Ovary (tissue), 9 donors: ENCODE measurements around the gene RORB. TPM values are rescaled to one million over a fixed set of nuclear protein-coding genes. Genes with fewer than 3 reads are reported as not detected.

Experiments
- DNase-seq, 5 donors: peaks; one replicate each; pipeline ENCODE4 v3.0.0-alpha.2; 2019 to 2020
- H3K27ac ChIP-seq, 2 donors: fragments of 200-600 bp; one replicate each; pipeline versions ENCODE4 v1.5.1 to v1.8.0; 2019 to 2022
- H3K27me3 ChIP-seq: fragments of 200-600 bp; one replicate; pipeline ENCODE4 v1.8.0; 2022
- H3K36me3 ChIP-seq: fragments of 200-600 bp; sonication (generic); one replicate; pipeline ENCODE4 v1.5.1; 2019
- H3K4me1 ChIP-seq: one replicate; pipeline ENCODE4 v1.8.1; 2013; ENCODE audit warnings: mild to moderate bottlenecking, moderate library complexity; ENCODE audit not compliant: insufficient read depth
- H3K4me3 ChIP-seq: fragments of 200-600 bp; sonication (generic); one replicate; pipeline ENCODE4 v1.5.1; 2017
- H3K9me3 ChIP-seq, 2 donors: fragments of 200-600 bp in 1 of 2; sonication (generic) in 1 of 2; one replicate each; pipeline versions ENCODE4 v1.5.1 to v1.8.1; 2013 to 2019; ENCODE audit warnings: mild to moderate bottlenecking in 1 of 2, moderate library complexity in 1 of 2
- EP300 ChIP-seq: sonication (generic); formaldehyde crosslinking; IDR thresholded peaks from one replicate; pipeline ENCODE4 v1.6.1; 2017; ENCODE audit warnings: antibody characterized with exemption
- POLR2A ChIP-seq: fragments of 450-650 bp; IDR thresholded peaks from one replicate; pipeline ENCODE4 v1.6.1; 2017; ENCODE audit warnings: antibody characterized with exemption, mild to moderate bottlenecking, moderate library complexity
- WGBS, 3 donors: extraction: QIAGEN DNeasy Blood & Tissue Kit in 1 of 3; methylation state at CpG; one replicate each; pipeline versions ENCODE4 v1.1.5 to v1.1.7; 2013 to 2017; 5-methylcytosine and 5-hydroxymethylcytosine counted together
- intact Hi-C, 4 donors: fragments of 100-400 bp; cut with DNase I; formaldehyde crosslinking; loops; one replicate each; pipeline versions ENCODE4 v1.11.0 to v1.15.1; 2022 to 2023
- polyA plus RNA-seq, 2 donors: library from polyadenylated mRNA; stranded (reverse); fragments of 200-250 nt in 1 of 2; fragments of 350-450 nt in 1 of 2; fragmentation: Illumina TruSeq in 1 of 2; extraction: RNeasy Lipid Tissue Mini Kit (QIAGEN cat#74804) in 1 of 2; gene quantifications; one replicate each; pipeline ENCODE4 v1.2.3, GENCODE V29; 2013 to 2014
- total RNA-seq, 7 donors: library from RNA; depleted of rRNA in 2 of 7; stranded (reverse); fragments of >200 nt in 2 of 7; fragmentation: NEBNext Ultra II Directional in 3 of 7; extraction: Animal tissue kit (Norgen Biotek cat#: 25700) in 3 of 7; gene quantifications; one replicate each; pipeline versions ENCODE4 v1.1.0 to v1.2.4, GENCODE V29; 2016 to 2023
- TF ChIP-seq, protein P1 (sequence below), 3 donors: fragments of 450-650 bp in 2 of 3; fragments of 200-600 bp in 1 of 3; IDR thresholded peaks; one replicate each; pipeline versions ENCODE4 v1.5.1 to v1.8.0; 2016 to 2022; ENCODE audit warnings: antibody characterized with exemption in 3 of 3, mild to moderate bottlenecking in 1 of 3
- donor health status: DM: no; HTN: no; CAD: no; lungs with moderate emphysema.
- donor health status: DM: no; HTN: no; CAD: no.
- donor health status: Bipolar disorder and iron deficiency.
- donor health status: DM: yes; HTN: yes; CAD: no.
- donor health status: DM: no; HTN: no; CAD: no.
- donor health status: DM: yes; HTN: yes; CAD: no.

RORB gene
- total and polyA plus RNA-seq, 9 donors, result 0.08 to 1.0 (median 0.53) TPM

DNA sequence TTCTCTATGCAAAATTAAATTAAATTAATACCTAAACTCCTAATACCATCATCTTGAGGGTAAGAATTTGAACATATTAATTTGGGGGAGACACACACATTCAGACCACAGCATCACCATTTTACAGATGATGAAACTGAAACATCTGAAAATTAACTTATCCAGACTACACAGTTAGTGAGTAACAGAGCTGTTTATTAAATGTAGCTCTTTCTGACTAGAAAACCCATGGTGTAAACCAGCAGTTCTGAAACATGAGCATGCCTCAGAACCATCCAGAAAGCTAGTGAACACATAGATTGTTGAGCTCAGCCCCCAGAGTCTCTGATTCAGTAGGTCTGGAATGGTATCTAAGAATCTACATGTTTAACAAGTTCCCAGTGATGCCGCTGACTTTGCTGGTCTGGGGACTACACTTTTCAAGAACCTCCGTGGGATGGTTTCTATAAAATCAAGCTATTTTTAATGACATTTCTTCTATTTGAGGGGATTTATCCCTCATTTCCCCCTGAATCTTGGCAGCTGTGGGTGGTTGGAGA, 113.5 kb downstream of the RORB start:
- Histone ChIP-seq H3K36me3 (no peaks in the 10 kb centered on the region), H3K4me1 (no peaks in the 10 kb centered on the region), H3K27ac (no peak overlapping the region), H3K9me3 (no peaks in the 10 kb centered on the region), H3K4me3 (no peak overlapping the region), H3K27me3 (no peaks in the 10 kb centered on the region)
- intact Hi-C loops, result loop anchor here in 1 of 4 donors (10.0 kb wide), 1 partner anchor 386 kb away; no protein-coding TSS in a partner anchor
- DNase-seq, result no peak
- WGBS, 3 donors, result 81 to 84% (median 83%) methylated on average over 2 of the region's 2 CpGs
- TF ChIP-seq, protein P1, sequence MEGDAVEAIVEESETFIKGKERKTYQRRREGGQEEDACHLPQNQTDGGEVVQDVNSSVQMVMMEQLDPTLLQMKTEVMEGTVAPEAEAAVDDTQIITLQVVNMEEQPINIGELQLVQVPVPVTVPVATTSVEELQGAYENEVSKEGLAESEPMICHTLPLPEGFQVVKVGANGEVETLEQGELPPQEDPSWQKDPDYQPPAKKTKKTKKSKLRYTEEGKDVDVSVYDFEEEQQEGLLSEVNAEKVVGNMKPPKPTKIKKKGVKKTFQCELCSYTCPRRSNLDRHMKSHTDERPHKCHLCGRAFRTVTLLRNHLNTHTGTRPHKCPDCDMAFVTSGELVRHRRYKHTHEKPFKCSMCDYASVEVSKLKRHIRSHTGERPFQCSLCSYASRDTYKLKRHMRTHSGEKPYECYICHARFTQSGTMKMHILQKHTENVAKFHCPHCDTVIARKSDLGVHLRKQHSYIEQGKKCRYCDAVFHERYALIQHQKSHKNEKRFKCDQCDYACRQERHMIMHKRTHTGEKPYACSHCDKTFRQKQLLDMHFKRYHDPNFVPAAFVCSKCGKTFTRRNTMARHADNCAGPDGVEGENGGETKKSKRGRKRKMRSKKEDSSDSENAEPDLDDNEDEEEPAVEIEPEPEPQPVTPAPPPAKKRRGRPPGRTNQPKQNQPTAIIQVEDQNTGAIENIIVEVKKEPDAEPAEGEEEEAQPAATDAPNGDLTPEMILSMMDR (IDR thresholded peaks at IDR 0.05), result no peak
- TF ChIP-seq EP300 (no peak), POLR2A (no peak)

DNA sequence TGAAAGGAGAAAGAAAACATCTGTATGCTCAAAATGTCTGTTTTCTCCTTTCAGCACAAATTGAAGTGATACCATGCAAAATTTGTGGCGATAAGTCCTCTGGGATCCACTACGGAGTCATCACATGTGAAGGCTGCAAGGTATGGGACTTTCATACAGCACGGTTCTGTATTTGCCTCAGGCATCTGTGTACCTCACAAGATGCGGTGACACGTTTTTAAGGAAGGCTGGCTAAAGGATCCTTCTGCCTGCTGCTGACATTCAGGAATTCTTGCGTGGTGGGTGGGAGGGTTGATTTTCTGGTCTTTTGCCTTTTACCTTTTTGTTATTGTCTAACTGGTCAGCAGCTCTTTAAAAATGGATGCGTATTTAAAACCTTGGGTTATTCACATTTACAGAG, 133.1 kb downstream of the RORB start:
- TF ChIP-seq EP300 (no peak), POLR2A (no peak)
- TF ChIP-seq, protein P1 (IDR thresholded peaks at IDR 0.05), result no peak
- 64 to 76% (median 64%) methylated on average over 7 of the region's 7 CpGs for WGBS, 3 donors
- Histone ChIP-seq H3K27ac (no peak overlapping the region), H3K9me3 (no peaks in the 10 kb centered on the region), H3K4me3 (no peak overlapping the region), H3K36me3 (no peaks in the 10 kb centered on the region), H3K4me1 (no peaks in the 10 kb centered on the region), H3K27me3 (no peaks in the 10 kb centered on the region)
- intact Hi-C loops, result no loop called here
- no peak for DNase-seq

DNA sequence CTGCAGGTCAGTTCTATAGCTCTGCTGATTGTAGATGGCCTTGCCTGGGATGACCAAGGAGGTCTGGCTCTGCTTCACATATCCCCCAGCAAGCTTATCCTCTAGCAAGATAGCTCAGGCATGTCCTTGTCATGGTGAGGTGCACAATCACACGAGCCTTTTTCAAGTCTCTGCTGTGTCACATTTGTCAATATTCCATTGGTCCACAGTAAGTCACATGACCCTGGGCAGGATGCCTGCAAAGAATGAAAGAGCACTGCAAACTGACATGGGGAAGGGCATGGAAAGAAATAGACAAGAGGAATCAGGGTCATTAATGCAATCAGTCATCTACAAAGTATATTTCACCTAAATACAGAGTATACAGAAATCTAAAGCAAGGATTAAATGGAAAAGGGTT, 142.0 kb downstream of the RORB start:
- H3K9me3 ChIP-seq, result no peaks in the 10 kb centered on the region
- WGBS, 3 donors, result 58 to 67% (median 59%) methylated on average over 1 of the region's 1 CpG
- H3K4me1 ChIP-seq, result no peaks in the 10 kb centered on the region
- H3K36me3 ChIP-seq, result no peaks in the 10 kb centered on the region
- no peak overlapping the region for H3K27ac ChIP-seq
- TF ChIP-seq EP300 (no peak), POLR2A (no peak)
- TF ChIP-seq, protein P1 (IDR thresholded peaks at IDR 0.05), result no peak
- H3K4me3 ChIP-seq, result no peak overlapping the region
- no peaks in the 10 kb centered on the region for H3K27me3 ChIP-seq
- intact Hi-C loops, result no loop called here
- DNase-seq, result no peak

DNA sequence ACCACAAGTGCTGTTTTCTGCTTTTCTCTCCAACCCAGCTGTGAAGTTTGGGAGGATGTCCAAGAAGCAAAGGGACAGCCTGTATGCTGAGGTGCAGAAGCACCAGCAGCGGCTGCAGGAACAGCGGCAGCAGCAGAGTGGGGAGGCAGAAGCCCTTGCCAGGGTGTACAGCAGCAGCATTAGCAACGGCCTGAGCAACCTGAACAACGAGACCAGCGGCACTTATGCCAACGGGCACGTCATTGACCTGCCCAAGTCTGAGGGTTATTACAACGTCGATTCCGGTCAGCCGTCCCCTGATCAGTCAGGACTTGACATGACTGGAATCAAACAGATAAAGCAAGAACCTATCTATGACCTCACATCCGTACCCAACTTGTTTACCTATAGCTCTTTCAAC, 145.2 kb downstream of the RORB start:
- Histone ChIP-seq H3K36me3 (no peaks in the 10 kb centered on the region), H3K4me3 (no peak overlapping the region), H3K4me1 (no peaks in the 10 kb centered on the region), H3K27me3 (no peaks in the 10 kb centered on the region), H3K27ac (no peak overlapping the region), H3K9me3 (no peaks in the 10 kb centered on the region)
- TF ChIP-seq EP300, result no peak
- 90 to 91% (median 90%) methylated on average over 12 of the region's 12 CpGs for WGBS, 3 donors
- intact Hi-C loops, result no loop called here
- no peak for DNase-seq

DNA sequence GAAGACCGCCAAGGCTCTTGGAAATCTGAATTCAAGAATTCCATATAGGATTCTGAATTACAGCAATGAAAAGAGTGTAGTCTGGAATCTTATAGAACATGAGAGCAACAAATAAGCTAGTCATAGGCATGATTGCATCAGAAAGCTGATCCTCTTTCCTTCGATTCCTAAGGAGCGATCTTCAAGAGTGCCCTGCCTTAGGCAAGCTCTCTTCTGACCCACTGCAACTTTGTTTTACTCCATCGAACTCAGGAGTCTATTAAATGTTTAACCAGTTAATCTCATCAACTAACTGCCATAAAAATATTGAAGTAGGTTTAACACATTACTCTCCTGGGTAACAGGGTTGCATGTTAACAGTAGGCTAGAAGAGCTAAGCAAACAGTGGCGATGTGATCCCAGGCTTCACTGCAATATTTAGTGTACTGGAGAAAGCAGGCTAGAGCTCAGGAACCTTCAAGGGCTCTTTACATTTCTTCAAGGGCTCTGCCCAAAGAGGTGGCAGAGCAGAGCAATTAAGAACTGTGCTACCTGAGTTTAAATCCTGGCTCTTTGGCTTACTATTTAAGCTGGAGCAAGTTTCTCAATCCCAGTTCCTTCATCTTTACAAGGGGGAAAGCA, 146.3 kb downstream of the RORB start:
- TF ChIP-seq POLR2A (no peak), EP300 (no peak)
- intact Hi-C loops, result no loop called here
- no peaks in the 10 kb centered on the region for H3K4me1 ChIP-seq
- no peak for DNase-seq
- H3K9me3 ChIP-seq, result no peaks in the 10 kb centered on the region
- no peak overlapping the region for H3K27ac ChIP-seq
- H3K4me3 ChIP-seq, result no peak overlapping the region
- WGBS, 3 donors, result 82 to 88% (median 84%) methylated on average over 5 of the region's 5 CpGs
- no peaks in the 10 kb centered on the region for H3K36me3 ChIP-seq
- H3K27me3 ChIP-seq, result no peaks in the 10 kb centered on the region
